HK-2 (cell line): ENCODE results near the gene CCSER2.

ENCODE experiments used
- DNase-seq: peaks from one replicate; pipeline ENCODE4 v3.0.0-alpha.2; 2018; ENCODE audit not compliant: unreplicated experiment

The CCSER2 gene

DNA sequence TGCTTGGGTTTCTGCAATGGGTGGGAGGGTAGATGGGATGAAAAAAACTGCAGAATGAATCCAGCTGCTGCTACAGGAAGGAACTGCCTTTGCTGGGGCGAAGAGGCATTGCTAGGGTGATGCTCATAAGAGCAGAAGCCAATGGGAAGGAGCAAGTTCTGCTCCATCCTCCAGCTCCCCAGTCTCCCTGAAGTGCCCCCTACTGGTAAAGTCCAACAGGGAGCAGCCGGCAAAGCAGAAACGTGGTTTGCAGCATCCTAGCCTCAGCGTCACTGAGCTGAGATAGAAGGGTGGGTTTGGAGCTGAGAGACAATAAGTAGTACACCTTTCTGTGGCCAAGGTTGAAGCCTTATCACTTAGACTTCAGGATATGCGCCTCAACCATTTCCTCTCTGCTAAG, 220.5 kb downstream of the CCSER2 start:
- DNase-seq, result no peak

DNA sequence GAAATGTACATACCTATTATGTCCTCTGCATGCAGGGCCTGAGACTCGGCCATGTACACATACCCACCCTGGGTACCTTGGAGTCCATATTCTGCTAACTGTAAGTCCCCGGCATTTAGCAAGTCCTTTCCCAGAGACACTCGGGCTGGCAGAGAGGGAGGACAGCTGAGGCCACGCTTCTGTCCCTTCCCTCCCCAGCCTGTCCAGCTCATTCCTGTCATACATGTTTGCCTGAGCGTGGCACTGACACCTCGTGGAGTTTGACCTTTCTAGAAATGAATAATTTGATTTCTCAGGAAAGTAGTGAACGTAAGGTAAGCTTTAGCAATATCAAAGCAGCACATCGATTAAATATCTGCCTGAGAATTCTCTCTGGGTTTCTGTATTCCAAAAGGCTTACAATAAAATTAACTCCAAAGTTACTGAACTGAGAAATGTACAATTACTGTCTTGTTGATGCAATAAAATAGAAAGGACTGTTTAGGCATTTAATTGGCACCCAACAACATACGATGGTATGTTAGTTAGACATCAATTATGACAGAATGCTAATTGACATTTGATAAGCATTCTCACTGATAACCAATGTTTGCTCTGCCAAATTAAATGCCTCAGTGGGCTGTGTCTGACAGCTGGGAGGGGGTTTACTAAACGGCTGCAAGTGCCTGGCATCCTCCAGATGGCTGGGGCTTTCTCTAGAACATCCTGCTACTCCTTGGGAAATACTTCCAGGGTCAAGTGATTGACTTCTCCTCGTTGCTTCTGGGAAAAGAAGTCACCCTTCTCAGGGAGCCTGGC, 221.2 kb downstream of the CCSER2 start:
- DNase-seq, result no peak

GRCh38 chr10:84550756-84551436, 222.5 kb downstream of the CCSER2 start:
- DNase-seq, result no peak

DNA sequence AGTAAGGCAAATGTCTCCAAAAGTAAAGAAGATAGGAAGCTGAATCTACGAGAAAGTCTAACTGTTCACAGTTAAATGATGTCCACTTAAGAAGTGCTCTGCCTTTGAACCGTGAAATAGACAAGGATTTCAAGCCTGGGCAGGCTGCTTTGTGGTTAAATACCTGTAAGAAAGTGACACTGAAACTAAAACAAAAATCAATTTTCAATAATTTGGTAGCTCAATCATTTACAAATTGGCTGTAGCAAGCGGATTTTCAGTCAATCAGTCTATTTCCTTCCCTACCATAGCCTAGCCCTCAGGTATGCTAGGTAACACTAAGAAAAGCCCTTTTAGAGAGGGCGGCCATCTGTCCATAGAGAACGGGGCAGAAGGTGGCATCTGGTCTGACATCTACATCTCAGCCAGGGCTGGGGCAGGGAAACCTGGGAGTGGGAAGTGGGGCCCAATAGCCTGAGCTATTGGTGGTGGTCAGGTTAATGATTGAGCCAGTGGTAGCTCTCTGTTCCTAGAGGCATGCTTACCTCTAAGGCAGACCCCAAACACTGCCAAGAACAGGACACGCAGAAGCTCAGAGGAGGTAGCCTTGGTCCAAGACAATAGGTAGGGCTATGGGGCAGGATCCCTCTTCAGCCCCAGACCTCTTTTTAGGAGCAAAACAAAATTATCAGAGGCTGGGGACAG, 223.2 kb downstream of the CCSER2 start:
- no peak for DNase-seq

GRCh38 chr10:84552478-84552877, 224.1 kb downstream of the CCSER2 start:
- DNase-seq, result no peak

DNA sequence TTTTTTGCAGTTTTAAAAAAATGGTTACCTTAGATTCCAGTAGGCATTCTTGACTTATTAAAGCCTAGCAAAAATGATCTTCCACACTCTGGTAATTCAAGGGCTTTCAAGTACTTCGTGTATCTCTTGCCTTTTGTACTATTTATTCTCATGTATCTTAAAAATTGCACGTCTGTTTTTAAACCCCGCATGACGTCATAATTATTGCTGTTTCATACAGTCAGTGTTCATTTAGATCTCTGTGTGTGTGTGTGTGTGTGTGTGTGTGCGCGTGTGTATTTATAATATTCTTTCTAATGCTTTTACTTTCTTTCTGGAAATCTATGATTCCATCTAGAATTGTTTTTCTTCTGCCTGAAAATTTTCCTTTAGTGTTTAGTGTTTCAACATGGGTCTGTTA, 234.2 kb downstream of the CCSER2 start:
- DNase-seq, result no peak

DNA sequence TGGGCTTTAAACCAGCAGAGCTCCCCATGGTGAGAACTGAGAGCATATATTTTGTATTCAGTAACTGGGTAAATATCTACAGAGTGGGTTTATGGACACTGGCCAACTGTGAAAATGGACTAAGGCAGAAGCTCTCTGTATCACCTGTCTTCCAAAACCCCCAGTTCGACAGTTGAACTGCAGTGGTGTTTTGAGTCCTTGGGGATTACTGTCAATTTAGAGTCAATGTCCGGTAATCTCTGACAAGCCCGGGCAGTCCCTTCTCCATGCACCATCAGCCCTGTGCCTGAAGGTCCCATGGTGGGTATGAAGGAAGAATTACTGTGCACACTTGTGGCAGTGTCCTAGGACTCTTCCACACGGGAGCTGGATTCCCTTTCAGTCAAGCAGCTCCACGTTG, 235.0 kb downstream of the CCSER2 start:
- DNase-seq, result no peak

GRCh38 chr10:84563868-84564267, 235.5 kb downstream of the CCSER2 start:
- DNase-seq, result no peak

- no peak for DNase-seq
Measured at GRCh38 chr10:84565881-84566582, 237.6 kb downstream of the CCSER2 start.

- no peak for DNase-seq
Measured at GRCh38 chr10:84567133-84567532, 238.7 kb downstream of the CCSER2 start.
